Measurements from ENCODE around the gene EQTN.

Gene EQTN

DNA sequence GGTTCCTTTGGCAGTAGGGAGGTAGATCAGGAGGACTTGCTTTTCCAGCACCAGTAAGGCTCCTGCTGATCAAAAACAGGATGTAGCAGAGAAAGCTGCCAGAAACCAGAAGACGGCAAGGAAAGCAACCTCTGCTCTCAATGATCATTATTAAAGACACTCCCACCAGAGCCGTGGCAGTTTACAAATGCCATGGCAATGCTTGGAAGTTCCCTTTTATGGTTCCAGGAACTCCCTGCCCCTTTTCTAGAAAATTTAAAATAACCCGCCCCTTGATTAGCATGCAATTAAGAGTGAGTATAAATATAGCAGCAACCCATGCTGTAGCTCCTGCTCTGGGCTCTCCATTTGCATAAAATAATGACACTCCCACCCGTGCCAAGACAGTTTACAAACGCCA lies 16.1 kb downstream of the EQTN start:
- Histone ChIP-seq H3K27ac (no peak overlapping the region), H3K9me3 (no peaks in the 10 kb centered on the region), H3K36me3 (no peaks in the 10 kb centered on the region), H3K27me3 (peaks cover 5% of the 10 kb centered on the region), H3K4me3 (ENCODE audit: low read depth in 1 of 2, low read length in 1 of 2) (no peak overlapping the region), H3K4me1 (ENCODE audit: control insufficient read depth in 1 of 2, insufficient read depth in 1 of 2, low read depth in 1 of 2, low read length in 1 of 2) (no peaks in the 10 kb centered on the region)
- TF ChIP-seq, protein P1, sequence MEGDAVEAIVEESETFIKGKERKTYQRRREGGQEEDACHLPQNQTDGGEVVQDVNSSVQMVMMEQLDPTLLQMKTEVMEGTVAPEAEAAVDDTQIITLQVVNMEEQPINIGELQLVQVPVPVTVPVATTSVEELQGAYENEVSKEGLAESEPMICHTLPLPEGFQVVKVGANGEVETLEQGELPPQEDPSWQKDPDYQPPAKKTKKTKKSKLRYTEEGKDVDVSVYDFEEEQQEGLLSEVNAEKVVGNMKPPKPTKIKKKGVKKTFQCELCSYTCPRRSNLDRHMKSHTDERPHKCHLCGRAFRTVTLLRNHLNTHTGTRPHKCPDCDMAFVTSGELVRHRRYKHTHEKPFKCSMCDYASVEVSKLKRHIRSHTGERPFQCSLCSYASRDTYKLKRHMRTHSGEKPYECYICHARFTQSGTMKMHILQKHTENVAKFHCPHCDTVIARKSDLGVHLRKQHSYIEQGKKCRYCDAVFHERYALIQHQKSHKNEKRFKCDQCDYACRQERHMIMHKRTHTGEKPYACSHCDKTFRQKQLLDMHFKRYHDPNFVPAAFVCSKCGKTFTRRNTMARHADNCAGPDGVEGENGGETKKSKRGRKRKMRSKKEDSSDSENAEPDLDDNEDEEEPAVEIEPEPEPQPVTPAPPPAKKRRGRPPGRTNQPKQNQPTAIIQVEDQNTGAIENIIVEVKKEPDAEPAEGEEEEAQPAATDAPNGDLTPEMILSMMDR (IDR thresholded peaks at IDR 0.05): no peak

DNA sequence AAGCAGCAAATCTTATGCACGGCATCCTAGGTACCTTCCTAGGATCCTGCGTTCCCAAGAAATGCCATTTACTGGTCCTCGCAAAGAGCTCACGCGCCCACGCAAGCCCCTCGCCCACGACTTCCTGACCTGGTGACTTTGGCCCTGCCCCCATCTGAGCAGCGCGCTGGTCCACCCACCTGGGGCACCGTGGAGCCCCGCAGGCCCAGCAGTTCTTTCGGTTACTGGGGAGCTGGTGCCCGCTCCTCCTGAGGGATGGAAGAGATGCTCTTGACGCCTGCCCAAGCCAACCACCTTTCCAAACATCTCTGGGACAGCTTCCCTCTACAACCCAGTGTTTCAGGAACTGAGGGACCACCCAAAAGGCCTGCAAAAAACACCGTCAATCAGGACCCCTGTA lies 16.7 kb downstream of the EQTN start:
- no peaks in the 10 kb centered on the region for H3K36me3 ChIP-seq
- TF ChIP-seq, protein P1 (IDR thresholded peaks at IDR 0.05): no peak
- H3K27me3 ChIP-seq: peaks cover 5% of the 10 kb centered on the region
- no peaks in the 10 kb centered on the region for H3K9me3 ChIP-seq
- H3K27ac ChIP-seq: no peak overlapping the region
- no peak overlapping the region for H3K4me3 ChIP-seq (ENCODE audit: low read depth in 1 of 2, low read length in 1 of 2)
- no peaks in the 10 kb centered on the region for H3K4me1 ChIP-seq (ENCODE audit: control insufficient read depth in 1 of 2, insufficient read depth in 1 of 2, low read depth in 1 of 2, low read length in 1 of 2)

DNA sequence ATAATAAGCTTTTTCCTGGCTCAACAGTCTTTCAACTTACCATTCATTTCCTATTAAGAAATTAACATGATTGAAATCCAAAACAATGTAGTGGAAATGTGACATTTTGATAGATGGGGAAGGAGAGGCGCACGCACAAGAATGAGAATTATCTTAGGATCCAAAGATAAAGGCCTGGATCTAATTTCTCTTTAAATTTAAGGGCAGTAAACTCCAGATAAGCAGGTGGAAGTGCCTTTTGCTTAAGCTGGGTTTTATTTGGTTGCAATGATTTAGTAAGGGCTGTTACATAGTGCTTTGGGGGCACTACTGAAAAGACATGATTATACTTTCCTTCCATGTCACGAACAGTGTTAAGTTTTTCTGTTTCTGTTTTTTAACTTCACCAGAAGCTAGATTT lies 17.3 kb downstream of the EQTN start:
- Histone ChIP-seq H3K27me3 (peaks cover 5% of the 10 kb centered on the region), H3K9me3 (no peaks in the 10 kb centered on the region), H3K4me3 (ENCODE audit: low read depth in 1 of 2, low read length in 1 of 2) (no peak overlapping the region), H3K27ac (no peak overlapping the region), H3K36me3 (no peaks in the 10 kb centered on the region), H3K4me1 (ENCODE audit: control insufficient read depth in 1 of 2, insufficient read depth in 1 of 2, low read depth in 1 of 2, low read length in 1 of 2) (no peaks in the 10 kb centered on the region)
- TF ChIP-seq, protein P1 (IDR thresholded peaks at IDR 0.05): no peak

DNA sequence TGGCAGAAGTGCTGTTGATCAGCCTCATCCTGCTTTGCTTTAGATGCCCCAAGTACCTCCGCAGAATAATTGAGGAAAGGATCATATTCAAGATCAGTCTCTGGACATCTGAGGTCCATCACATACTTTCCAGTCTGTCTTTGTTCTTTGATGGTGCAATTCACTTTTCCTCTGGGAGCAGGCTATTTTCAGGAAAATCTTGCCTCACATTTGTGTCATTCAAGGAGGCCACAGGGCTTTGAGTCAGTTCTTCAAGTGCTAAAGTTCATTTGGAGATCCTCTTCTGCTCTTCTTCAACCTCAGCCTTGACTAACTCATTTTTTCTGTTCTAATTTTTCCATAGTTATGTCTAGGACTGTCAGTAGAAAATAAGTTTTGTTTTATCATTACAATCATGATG lies 18.6 kb downstream of the EQTN start:
- Histone ChIP-seq H3K4me3 (ENCODE audit: low read depth in 1 of 2, low read length in 1 of 2) (no peak overlapping the region), H3K27me3 (peaks cover 5% of the 10 kb centered on the region), H3K36me3 (no peaks in the 10 kb centered on the region), H3K9me3 (no peaks in the 10 kb centered on the region), H3K27ac (no peak overlapping the region), H3K4me1 (ENCODE audit: control insufficient read depth in 1 of 2, insufficient read depth in 1 of 2, low read depth in 1 of 2, low read length in 1 of 2) (no peaks in the 10 kb centered on the region)
- TF ChIP-seq, protein P1 (IDR thresholded peaks at IDR 0.05): no peak

DNA sequence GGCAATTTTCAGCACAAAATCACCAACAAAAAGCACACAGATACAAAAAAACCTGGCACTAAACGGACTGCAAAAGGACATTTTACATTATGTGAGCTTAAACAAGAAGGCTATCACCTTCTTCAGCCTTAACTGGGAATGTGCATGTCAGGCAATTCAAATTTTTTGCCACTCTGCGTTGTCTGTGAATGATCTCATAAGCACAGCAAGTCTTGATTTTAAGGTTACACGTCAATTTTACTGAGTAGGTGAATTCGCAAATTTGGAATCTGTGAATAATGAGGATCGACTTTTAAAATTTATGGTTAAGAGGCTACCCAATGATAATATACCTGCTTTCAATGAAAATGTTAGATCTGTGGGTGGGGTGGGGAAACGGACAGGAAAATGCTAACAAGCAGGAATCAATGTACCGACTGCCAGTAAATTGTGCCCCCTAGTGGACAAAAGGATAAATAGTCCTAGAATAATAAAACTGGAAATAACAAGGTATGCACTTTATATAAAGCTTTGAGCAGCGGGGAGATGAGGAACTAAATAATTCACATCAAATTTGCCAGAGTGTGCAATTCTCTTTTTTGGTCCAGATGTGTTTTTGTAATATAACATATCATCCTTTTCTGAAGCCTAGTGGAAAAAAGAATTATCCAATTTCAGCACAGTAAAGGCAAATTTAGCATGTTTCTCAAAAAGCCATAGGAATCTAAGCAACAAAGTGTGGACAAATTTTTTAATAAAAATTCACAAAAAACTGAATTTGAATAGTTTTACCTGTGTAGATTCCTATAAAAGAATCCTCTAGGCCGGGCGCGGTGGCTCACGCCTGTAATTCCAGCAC lies 20.5 kb downstream of the EQTN start:
- H3K4me1 ChIP-seq (ENCODE audit: control insufficient read depth in 1 of 2, insufficient read depth in 1 of 2, low read depth in 1 of 2, low read length in 1 of 2): no peaks in the 10 kb centered on the region

More for the DNA sequence above, 20.5 kb downstream of the EQTN start:
- Histone ChIP-seq H3K4me3 (ENCODE audit: low read depth in 1 of 2, low read length in 1 of 2) (no peak overlapping the region), H3K27ac (no peak overlapping the region), H3K27me3 (peaks cover 5% of the 10 kb centered on the region), H3K36me3 (no peaks in the 10 kb centered on the region), H3K9me3 (no peaks in the 10 kb centered on the region)
- TF ChIP-seq, protein P1 (IDR thresholded peaks at IDR 0.05): peak; percentile 68

Data from neutrophil (primary cell).